HCT116 (cell line): ENCODE measurements around the gene NR1H3. TPM values are rescaled to one million over a fixed set of nuclear protein-coding genes. Genes with fewer than 3 reads are reported as not detected.

ENCODE experiments used
- ATAC-seq: fragments of 200-7000 bp; cut with Tn5 transposase; 2 replicates; pipeline ENCODE4 v1.9.1; 2020; ENCODE audit warnings: mild to moderate bottlenecking, moderate library complexity
- BruUV-seq: library from RNA; stranded (reverse); fragments of 400-500 nt; replicated peaks from 2 replicates; lab custom pipeline; 2021; lab: Mats Ljungman, UMichigan
- CTCF ChIA-PET: fragments of 300-600 bp; sonication (Branson Sonifier 250); formaldehyde crosslinking; loops from one replicate; lab custom pipeline; 2021; ENCODE audit warnings: antibody characterized with exemption; lab: Charles Lee
- POLR2A ChIA-PET: fragments of 300-600, 350-600 bp; sonication (Branson Sonifier 250); formaldehyde crosslinking; loops from one replicate; lab custom pipeline; 2021; ENCODE audit warnings: antibody characterized with exemption; lab: Charles Lee
- RAD21 ChIA-PET, 2 experiments: fragments of 300-600 bp; sonication (Branson Sonifier 250); formaldehyde crosslinking; loops; one replicate each; lab custom pipeline; 2023; ENCODE audit warnings: low total read pairs in 2 of 2; ENCODE audit not compliant: uncharacterized antibody in 2 of 2, unreplicated experiment in 2 of 2, low non-redundant PET in 1 of 2; lab: Charles Lee
- DNase-seq: peaks from one replicate; pipeline ENCODE4 v3.0.0-alpha.2; 2010; ENCODE audit warnings: low read depth, low spot score
- H2AFZ ChIP-seq: fragments of 200-600 bp; shearing (Covaris generic), sonication (generic); 2 replicates; pipeline ENCODE4 v1.6.1; 2017; ENCODE audit warnings: low read depth, mixed run types, mixed read lengths, antibody characterized with exemption, low read length; ENCODE audit not compliant: poor library complexity, severe bottlenecking
- H3K27ac ChIP-seq: 2 replicates; pipeline ENCODE4 v1.5.1; 2012; ENCODE audit warnings: low read depth, low read length
- H3K27me3 ChIP-seq: fragments of 200-600 bp; sonication (generic); 2 replicates; pipeline ENCODE4 v1.6.1; 2016; ENCODE audit warnings: mixed run types, low read length, mixed read lengths; ENCODE audit not compliant: insufficient read depth
- H3K36me3 ChIP-seq, 2 experiments: fragments of 200-500 bp in 1 of 2; fragments of 200-600 bp in 1 of 2; sonication (Bioruptor generic) in 1 of 2; sonication (generic) in 1 of 2; 2 replicates each; pipeline versions ENCODE4 v1.5.1 to v1.6.1; 2014 to 2016; ENCODE audit warnings: low read length in 2 of 2, inconsistent platforms in 1 of 2, mixed read lengths in 1 of 2, mixed run types in 1 of 2; ENCODE audit not compliant: insufficient read depth in 2 of 2, control insufficient read depth in 1 of 2
- H3K4me1 ChIP-seq, 2 experiments: fragments of 200-600 bp in 1 of 2; sonication (generic) in 1 of 2; 2 replicates each; pipeline versions ENCODE4 v1.5.1 to v1.6.1; 2012 to 2017; ENCODE audit warnings: low read length in 2 of 2, inconsistent platforms in 1 of 2, mild to moderate bottlenecking in 1 of 2, mixed read lengths in 1 of 2, mixed run types in 1 of 2, moderate library complexity in 1 of 2; ENCODE audit not compliant: insufficient read depth in 2 of 2, control insufficient read depth in 1 of 2
- H3K4me2 ChIP-seq: fragments of 200-600 bp; sonication (generic); 2 replicates; pipeline ENCODE4 v1.6.1; 2017; ENCODE audit warnings: mixed run types, low read length, mixed read lengths
- H3K4me3 ChIP-seq, 2 experiments: fragments of 200-600 bp in 1 of 2; sonication (generic) in 1 of 2; replicated peaks in 1 of 2; 2 replicates each; pipeline ENCODE4 v1.5.1; 2011 to 2016; ENCODE audit warnings: low read length in 2 of 2, control low read depth in 1 of 2, low read depth in 1 of 2, mild to moderate bottlenecking in 1 of 2, mixed read lengths in 1 of 2, mixed run types in 1 of 2
- H3K79me2 ChIP-seq: fragments of 200-600 bp; sonication (generic); 2 replicates; pipeline ENCODE4 v1.6.1; 2017; ENCODE audit warnings: mild to moderate bottlenecking, mixed run types, low read length, moderate library complexity, mixed read lengths; ENCODE audit not compliant: insufficient read depth
- H3K9ac ChIP-seq: fragments of 200-600 bp; sonication (generic); 2 replicates; pipeline ENCODE4 v1.6.1; 2016; ENCODE audit warnings: low read length, mixed read lengths
- H3K9me2 ChIP-seq: fragments of 200-600 bp; sonication (generic), shearing (Covaris generic); 2 replicates; pipeline ENCODE4 v1.6.1; 2017; ENCODE audit warnings: mixed run types, mild to moderate bottlenecking, moderate library complexity; ENCODE audit not compliant: insufficient read depth
- H3K9me3 ChIP-seq, 2 experiments: fragments of 200-500 bp in 1 of 2; fragments of 200-600 bp in 1 of 2; sonication (Bioruptor generic) in 1 of 2; sonication (generic) in 1 of 2; 2 replicates each; pipeline ENCODE4 v1.6.1; 2014 to 2017; ENCODE audit warnings: low read length in 2 of 2, mixed read lengths in 2 of 2, inconsistent platforms in 1 of 2, low read depth in 1 of 2, mild to moderate bottlenecking in 1 of 2, mixed run types in 1 of 2, moderate library complexity in 1 of 2; ENCODE audit not compliant: control insufficient read depth in 1 of 2, insufficient read depth in 1 of 2
- H4K20me1 ChIP-seq: fragments of 200-600 bp; sonication (generic), shearing (Covaris generic); 2 replicates; pipeline ENCODE4 v1.6.1; 2017; ENCODE audit warnings: mixed run types, mild to moderate bottlenecking, moderate library complexity; ENCODE audit not compliant: insufficient read depth
- CEBPB ChIP-seq: IDR thresholded peaks from 2 replicates; pipeline ENCODE4 v1.6.1; 2012; ENCODE audit warnings: low read depth
- ELF1 ChIP-seq: IDR thresholded peaks from 2 replicates; pipeline ENCODE4 v1.6.1; 2012; ENCODE audit warnings: low read depth, borderline replicate concordance
- EZH2 ChIP-seq: fragments of 200-600 bp; sonication (generic); IDR thresholded peaks from 2 replicates; pipeline ENCODE4 v1.6.1; 2017; ENCODE audit warnings: antibody characterized with exemption, mixed run types
- EZH2phosphoT487 ChIP-seq: fragments of 200-600 bp; IDR thresholded peaks from 2 replicates; pipeline ENCODE4 v1.6.1; 2018; ENCODE audit warnings: antibody characterized with exemption, borderline replicate concordance
- POLR2A ChIP-seq: IDR thresholded peaks from 2 replicates; pipeline ENCODE4 v1.7.0; 2011; ENCODE audit warnings: borderline replicate concordance; ENCODE audit not compliant: insufficient read depth, insufficient read length; ENCODE audit errors: extremely low read depth
- SIN3A ChIP-seq: IDR thresholded peaks from 2 replicates; pipeline ENCODE4 v1.6.1; 2012; ENCODE audit warnings: low read depth
- SP1 ChIP-seq: IDR thresholded peaks from 2 replicates; pipeline ENCODE4 v1.6.1; 2012; ENCODE audit warnings: low read depth
- SRF ChIP-seq: IDR thresholded peaks from 2 replicates; pipeline ENCODE4 v1.6.1; 2012; ENCODE audit warnings: low read depth
- TCF7L2 ChIP-seq: IDR thresholded peaks from 2 replicates; pipeline ENCODE4 v1.7.0; 2011; ENCODE audit warnings: borderline replicate concordance, inconsistent platforms; ENCODE audit not compliant: insufficient read depth, insufficient read length; ENCODE audit errors: extremely low read depth
- YY1 ChIP-seq: IDR thresholded peaks from 2 replicates; pipeline ENCODE4 v1.6.1; 2011; ENCODE audit warnings: low read length, low read depth, moderate library complexity, mild to moderate bottlenecking; ENCODE audit not compliant: insufficient replicate concordance; ENCODE audit errors: extremely low read depth
- ZBTB33 ChIP-seq: IDR thresholded peaks from 2 replicates; pipeline ENCODE4 v1.6.1; 2011; ENCODE audit warnings: mild to moderate bottlenecking, low read length, moderate library complexity; ENCODE audit not compliant: insufficient replicate concordance; ENCODE audit errors: extremely low read depth
- ZFX ChIP-seq: fragments of 450-650 bp; IDR thresholded peaks from 2 replicates; pipeline ENCODE4 v1.6.1; 2017
- intact Hi-C: fragments of 100-400 bp; cut with micrococcal nuclease; formaldehyde crosslinking; loops from 2 replicates; pipeline ENCODE4 v1.10.0; 2022
- total RNA-seq: library from RNA; stranded (reverse); gene quantifications from one replicate; pipeline ENCODE4 v1.2.1, GENCODE V29; 2021; ENCODE audit not compliant: unreplicated experiment
- TF ChIP-seq, protein P1 (sequence below): IDR thresholded peaks from 2 replicates; pipeline ENCODE4 v1.6.1; 2012

Gene NR1H3
- total RNA-seq, 1 experiment from 2014 or later: 23.5 TPM

DNA sequence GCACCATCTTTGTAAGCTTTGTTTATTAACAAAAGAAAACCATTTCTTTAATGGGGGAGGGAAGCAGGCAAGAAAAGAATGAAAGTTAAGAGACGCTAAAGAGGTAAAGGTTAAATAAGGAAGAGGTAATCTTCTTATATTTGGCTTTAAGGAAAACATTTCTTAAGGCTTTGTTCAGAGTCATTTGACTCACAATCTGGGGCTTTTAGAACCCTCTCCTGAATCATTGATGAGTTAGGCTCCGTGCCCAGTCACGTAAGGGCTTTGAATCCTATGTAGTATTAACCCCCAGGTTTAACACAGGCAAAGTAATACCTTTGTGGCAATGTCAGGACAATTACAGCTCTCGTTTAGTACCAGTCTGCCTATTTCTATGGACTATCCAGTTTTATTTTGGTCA is 38.2 kb downstream of the NR1H3 start:
- no peak overlapping the region for H3K4me2 ChIP-seq
- RAD21 ChIA-PET: no interaction called here
- CTCF ChIA-PET: no interaction called here
- ATAC-seq: no peak
- no peaks in the 10 kb centered on the region for H3K4me1 ChIP-seq
- no TSS peak for BruUV-seq
- H3K9me2 ChIP-seq: no peaks in the 10 kb centered on the region
- H4K20me1 ChIP-seq: no peaks in the 10 kb centered on the region
- no peak for TF ChIP-seq ZFX
- no peak for TF ChIP-seq EZH2phosphoT487
- no peak for TF ChIP-seq SIN3A
- TF ChIP-seq SP1: no peak
- POLR2A ChIA-PET: interaction anchor here (0.7 kb wide), 1 partner anchor 81 kb away, joined by 3 read pairs; the partner anchor contains the start of gene DDB2
- H3K9me3 ChIP-seq: peaks cover 3% of the 10 kb centered on the region in 2 experiments; a peak in 1 of 4 replicates
- DNase-seq: no peak
- no peaks in the 10 kb centered on the region for H3K79me2 ChIP-seq
- no peak overlapping the region for H2AFZ ChIP-seq
- intact Hi-C loops: no loop called here
- H3K9ac ChIP-seq: no peak overlapping the region
- peaks cover 35 to 49% of the 10 kb centered on the region in 2 experiments for H3K36me3 ChIP-seq
- H3K27ac ChIP-seq: no peak overlapping the region
- H3K4me3 ChIP-seq: no peak overlapping the region
- H3K27me3 ChIP-seq: no peaks in the 10 kb centered on the region

DNA sequence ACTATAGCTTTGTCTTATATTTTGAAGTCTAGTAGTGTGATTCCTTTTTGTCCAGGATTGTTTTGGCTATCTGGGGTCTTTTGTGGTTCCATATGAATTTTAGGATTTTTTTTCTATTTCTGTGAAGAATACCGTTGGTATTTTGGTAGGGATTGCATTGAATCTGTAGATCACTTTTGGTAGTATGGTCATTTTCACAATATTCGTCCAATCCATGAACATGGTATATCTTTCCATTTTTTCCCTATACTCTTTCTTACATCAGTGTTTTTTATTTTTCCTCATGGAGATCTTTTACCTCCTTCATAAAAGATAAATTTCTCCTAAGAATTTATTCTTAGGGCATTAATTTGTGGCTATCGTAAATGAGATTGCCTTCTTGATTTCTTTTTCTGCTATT is 41.3 kb downstream of the NR1H3 start:
- RAD21 ChIA-PET: no interaction called here
- H3K79me2 ChIP-seq: no peaks in the 10 kb centered on the region
- no peaks in the 10 kb centered on the region for H3K4me1 ChIP-seq
- peaks cover 37 to 42% of the 10 kb centered on the region in 2 experiments for H3K36me3 ChIP-seq
- peaks cover 3% of the 10 kb centered on the region in 2 experiments; a peak in 1 of 4 replicates for H3K9me3 ChIP-seq
- H4K20me1 ChIP-seq: no peaks in the 10 kb centered on the region
- ATAC-seq (no peak), DNase-seq (no peak)
- no peaks in the 10 kb centered on the region for H3K9me2 ChIP-seq
- CTCF ChIA-PET: no interaction called here
- POLR2A ChIA-PET: no interaction called here
- intact Hi-C loops: no loop called here
- no peak overlapping the region for H3K27ac ChIP-seq
- no peaks in the 10 kb centered on the region for H3K27me3 ChIP-seq
- BruUV-seq: no TSS peak
- H3K9ac ChIP-seq: no peak overlapping the region
- no peak overlapping the region for H2AFZ ChIP-seq
- TF ChIP-seq EZH2 (no peak), POLR2A (no peak), EZH2phosphoT487 (no peak), SIN3A (no peak), CEBPB (no peak), ELF1 (no peak), YY1 (no peak), SRF (no peak), ZBTB33 (no peak), TCF7L2 (no peak), ZFX (no peak)
- TF ChIP-seq, protein P1, sequence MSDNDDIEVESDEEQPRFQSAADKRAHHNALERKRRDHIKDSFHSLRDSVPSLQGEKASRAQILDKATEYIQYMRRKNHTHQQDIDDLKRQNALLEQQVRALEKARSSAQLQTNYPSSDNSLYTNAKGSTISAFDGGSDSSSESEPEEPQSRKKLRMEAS: no peak
- no peak overlapping the region for H3K4me3 ChIP-seq
- H3K4me2 ChIP-seq: no peak overlapping the region
